BJ (cell line): Measurements from ENCODE around the gene COX14. TPM values are rescaled to one million over a fixed set of nuclear protein-coding genes. Genes with fewer than 3 reads are reported as not detected.

Experiments
- CTCF ChIA-PET: fragments of 350-600 bp; formaldehyde crosslinking; extraction: SDS; loops from one replicate; lab custom pipeline; 2021; ENCODE audit warnings: antibody characterized with exemption, inconsistent platforms; lab: Yijun Ruan, JAX
- POLR2A ChIA-PET: fragments of 300-600 bp; sonication (Branson Sonifier 250); formaldehyde crosslinking; extraction: SDS; loops from one replicate; lab custom pipeline; 2021; ENCODE audit warnings: antibody characterized with exemption; lab: Charles Lee
- DNase-seq: peaks from one replicate; pipeline ENCODE4 v3.0.0-alpha.2; 2011; ENCODE audit warnings: low read depth
- H3K27me3 ChIP-seq: 2 replicates; pipeline ENCODE4 v1.6.0; 2011; ENCODE audit warnings: low read length; ENCODE audit not compliant: control insufficient read depth, insufficient read depth
- H3K36me3 ChIP-seq: 2 replicates; pipeline ENCODE4 v1.5.1; 2011; ENCODE audit warnings: low read length; ENCODE audit not compliant: control insufficient read depth, insufficient read depth
- H3K4me3 ChIP-seq: 2 replicates; pipeline ENCODE4 v1.5.1; 2011; ENCODE audit warnings: low read depth, mild to moderate bottlenecking, control low read depth, low read length
- CTCF ChIP-seq: IDR thresholded peaks from 2 replicates; pipeline ENCODE4 v1.5.1; 2011; ENCODE audit warnings: low read depth, mild to moderate bottlenecking, control low read depth, inconsistent platforms, low read length, moderate library complexity; ENCODE audit not compliant: insufficient read depth
- polyA plus RNA-seq: library from polyadenylated mRNA; depleted of rRNA; stranded (reverse); fragments of >200 nt; gene quantifications from 2 replicates; pipeline ENCODE4 v1.2.3, GENCODE V29; 2011

COX14 gene
- polyA plus RNA-seq, 1 experiment: 85.7 TPM

DNA sequence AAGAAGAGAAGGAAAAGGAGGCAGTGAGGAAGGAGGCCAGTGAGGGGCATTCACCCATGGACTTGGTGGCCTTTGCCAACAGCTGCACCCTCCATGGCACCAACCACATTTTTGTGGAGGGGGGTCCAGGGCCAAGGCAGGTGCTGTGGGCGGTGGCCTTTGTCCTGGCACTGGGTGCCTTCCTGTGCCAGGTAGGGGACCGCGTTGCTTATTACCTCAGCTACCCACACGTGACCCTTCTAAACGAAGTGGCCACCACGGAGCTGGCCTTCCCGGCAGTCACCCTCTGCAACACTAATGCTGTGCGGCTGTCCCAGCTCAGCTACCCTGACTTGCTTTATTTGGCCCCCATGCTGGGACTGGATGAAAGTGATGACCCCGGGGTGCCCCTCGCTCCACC lies 38.3 kb upstream of the COX14 start:
- ChIA-PET CTCF (interaction anchor here (0.7 to 19.9 kb wide), 11 partner anchors 9 to 147 kb away, joined by 3 to 578 read pairs (median 6); partner anchors contain the start of genes AQP5, AQP6, COX14 and SMARCD1), POLR2A (no interaction called here)
- DNase-seq: no peak
- Histone ChIP-seq H3K36me3 (no peaks in the 10 kb centered on the region), H3K27me3 (no peaks in the 10 kb centered on the region), H3K4me3 (no peak overlapping the region)
- TF ChIP-seq CTCF: no peak

- TF ChIP-seq CTCF: peak; percentile 91
- CTCF ChIA-PET: interaction anchor here (0.6 to 19.9 kb wide), 31 partner anchors 8 to 424 kb away, joined by 3 to 578 read pairs (median 3); partner anchors contain the start of genes AQP5, AQP6, COX14 and SMARCD1
- no peak overlapping the region for H3K4me3 ChIP-seq
- no peak for DNase-seq
- no peaks in the 10 kb centered on the region for H3K36me3 ChIP-seq
- POLR2A ChIA-PET: no interaction called here
- no peaks in the 10 kb centered on the region for H3K27me3 ChIP-seq
Observed at GRCh38 chr12:50074936-50075807, 36.9 kb upstream of the COX14 start.

- DNase-seq: no peak
Observed at GRCh38 chr12:50075808-50076170, 36.2 kb upstream of the COX14 start.

DNA sequence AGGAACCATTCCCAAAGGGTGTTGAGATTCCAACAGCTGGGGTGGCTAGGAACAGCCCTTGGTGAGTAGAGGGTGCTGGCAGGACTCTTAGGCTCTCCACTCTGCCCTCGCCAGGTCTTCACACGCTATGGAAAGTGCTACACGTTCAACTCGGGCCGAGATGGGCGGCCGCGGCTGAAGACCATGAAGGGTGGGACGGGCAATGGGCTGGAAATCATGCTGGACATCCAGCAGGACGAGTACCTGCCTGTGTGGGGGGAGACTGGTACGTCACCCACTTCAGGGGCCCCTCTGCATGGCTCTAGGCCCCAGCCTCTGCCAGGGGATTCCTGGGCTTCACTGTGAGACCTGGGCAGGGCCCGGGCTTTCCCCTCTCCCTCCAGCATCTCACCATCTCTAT lies 34.9 kb upstream of the COX14 start:
- TF ChIP-seq CTCF: no peak
- Histone ChIP-seq H3K27me3 (no peaks in the 10 kb centered on the region; the same call in 1 of the 2 replicates), H3K36me3 (no peaks in the 10 kb centered on the region), H3K4me3 (no peak overlapping the region)
- DNase-seq: no peak
- ChIA-PET CTCF (interaction anchor here (1.2 to 19.9 kb wide), 7 partner anchors 8 to 254 kb away, joined by 3 to 578 read pairs (median 4); partner anchors contain the start of genes AQP5, AQP6 and SMARCD1), POLR2A (no interaction called here)

More at GRCh38 chr12:50075808-50076170, 36.2 kb upstream of the COX14 start:
- no peaks in the 10 kb centered on the region for H3K27me3 ChIP-seq
- H3K4me3 ChIP-seq: no peak overlapping the region
- ChIA-PET CTCF (interaction anchor here (0.7 to 19.9 kb wide), 8 partner anchors 11 to 256 kb away, joined by 3 to 578 read pairs (median 5); partner anchors contain the start of genes AQP5, AQP6 and COX14), POLR2A (no interaction called here)
- TF ChIP-seq CTCF: no peak
- H3K36me3 ChIP-seq: no peaks in the 10 kb centered on the region

DNA sequence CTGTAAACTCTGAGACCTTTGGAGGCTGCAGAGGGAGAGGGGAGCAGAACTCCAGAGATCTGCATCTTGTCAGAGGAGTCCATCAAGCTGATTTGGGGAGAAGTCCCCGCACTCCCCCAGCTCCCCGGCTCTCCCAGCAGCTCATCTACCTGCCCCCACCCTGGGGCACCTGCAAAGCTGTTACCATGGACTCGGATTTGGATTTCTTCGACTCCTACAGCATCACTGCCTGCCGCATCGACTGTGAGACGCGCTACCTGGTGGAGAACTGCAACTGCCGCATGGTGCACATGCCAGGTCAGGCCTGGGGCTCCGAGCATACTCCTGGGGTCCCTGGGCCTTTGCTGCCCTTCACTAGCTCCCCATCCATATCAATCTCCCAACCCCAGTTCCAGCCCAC lies 33.8 kb upstream of the COX14 start:
- POLR2A ChIA-PET: no interaction called here
- no peak for DNase-seq
- Histone ChIP-seq H3K36me3 (no peaks in the 10 kb centered on the region), H3K27me3 (no peaks in the 10 kb centered on the region; the same call in 1 of the 2 replicates), H3K4me3 (no peak overlapping the region)
- no peak for TF ChIP-seq CTCF
- CTCF ChIA-PET: interaction anchor here (1.0 kb wide), 2 partner anchors 112 to 236 kb away, joined by 3 to 4 read pairs; no protein-coding TSS in a partner anchor
